Measurements from ENCODE around the gene ADIPOR2. TPM values are rescaled to one million over a fixed set of nuclear protein-coding genes. Genes with fewer than 3 reads are reported as not detected.

ADIPOR2 gene
- total RNA-seq, 1 donor from 2014 or later, result 38.4 TPM

- DNase-seq (ENCODE audit: missing footprints) (no peak), ATAC-seq (no peak)
- intact Hi-C loops (cut with DNase I), result no loop called here
These were observed 59.4 kb downstream of the ADIPOR2 start for GRCh38 chr12:1750300-1750699.

- ATAC-seq (no peak), DNase-seq (ENCODE audit: missing footprints) (no peak)
- intact Hi-C loops (cut with DNase I), result no loop called here
These were observed 67.5 kb downstream of the ADIPOR2 start for GRCh38 chr12:1758376-1758775.

- ATAC-seq, result no peak
- DNase-seq (ENCODE audit: missing footprints), result no peak
- intact Hi-C loops (cut with DNase I), result no loop called here
These were observed 68.0 kb downstream of the ADIPOR2 start for GRCh38 chr12:1758887-1759286.

DNA sequence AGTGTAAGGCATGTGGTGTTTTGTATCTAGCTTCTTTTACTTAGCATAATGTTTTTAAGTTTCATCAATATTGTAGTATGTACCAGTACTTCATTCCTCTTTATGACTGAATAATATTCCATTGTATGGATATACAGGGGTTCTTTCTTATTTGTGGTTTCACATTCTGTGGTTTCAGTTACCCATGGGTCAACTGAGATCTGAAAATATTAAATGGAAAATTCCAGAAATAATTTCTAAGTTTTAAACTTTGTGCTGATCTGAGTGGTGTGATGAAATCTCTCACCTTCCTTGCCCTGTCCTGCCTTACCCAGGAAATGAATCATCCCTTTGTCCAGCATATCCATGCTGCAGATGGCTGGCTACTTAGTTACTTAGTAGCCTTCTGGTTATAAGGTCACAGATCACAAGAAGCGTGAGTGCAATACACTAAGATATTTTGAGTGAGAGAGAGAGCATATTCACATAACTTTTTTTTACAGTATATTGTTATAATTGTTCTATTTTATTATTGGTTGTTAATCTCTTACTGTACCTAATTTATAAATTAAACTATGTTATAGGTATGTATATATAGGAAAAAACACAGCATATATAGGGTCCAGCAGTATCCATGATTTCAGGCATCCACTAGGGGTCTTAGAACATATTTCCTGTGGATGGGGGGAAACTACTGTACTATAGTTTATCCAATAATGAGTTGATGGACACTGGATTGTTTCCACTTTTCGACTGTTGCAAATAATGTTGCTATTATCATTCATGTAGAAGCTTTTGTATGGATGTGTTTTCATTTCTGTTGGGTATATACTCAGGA is 69.9 kb downstream of the ADIPOR2 start:
- DNase-seq (ENCODE audit: missing footprints) (no peak), ATAC-seq (no peak)
- intact Hi-C loops (cut with DNase I), result no loop called here

DNA sequence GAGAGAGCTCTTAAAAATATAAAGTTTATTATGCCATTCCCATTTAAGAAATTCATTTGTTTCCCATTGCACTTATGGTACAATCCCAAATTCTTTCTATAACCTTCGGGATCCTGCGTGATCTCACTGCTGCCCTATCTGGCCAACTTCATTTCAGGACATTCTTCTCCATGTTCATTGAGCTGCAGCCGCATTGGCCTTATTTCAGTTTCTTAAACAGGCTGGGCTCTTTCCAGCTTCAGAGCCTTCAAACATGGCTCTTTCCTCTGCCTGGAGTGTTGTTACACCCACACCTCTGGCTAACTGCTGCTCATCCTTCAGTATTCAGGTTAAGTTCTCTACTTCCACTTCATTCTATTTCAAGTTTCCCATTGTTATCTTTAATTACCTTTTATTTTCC is 71.0 kb downstream of the ADIPOR2 start:
- no peak for DNase-seq (ENCODE audit: missing footprints)
- intact Hi-C loops (cut with DNase I), result no loop called here

DNA sequence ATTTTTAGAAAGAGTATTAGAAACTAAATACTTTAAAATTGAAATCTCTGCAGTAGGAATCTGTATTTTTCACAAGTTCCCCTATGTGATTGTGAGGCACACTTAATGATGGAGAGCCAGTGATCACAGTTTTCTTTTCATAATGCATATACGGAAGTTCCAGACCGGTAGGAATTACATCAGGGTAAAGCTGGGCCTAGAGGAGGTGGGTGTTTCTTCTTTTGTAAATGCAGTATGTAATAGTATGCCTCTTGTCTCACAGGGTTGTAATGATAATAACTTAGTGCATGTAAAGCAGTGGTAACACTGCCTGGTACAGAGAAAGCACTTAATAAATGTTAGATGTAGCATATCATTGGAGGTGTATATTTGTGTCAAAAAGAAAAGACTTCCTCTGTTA is 72.3 kb downstream of the ADIPOR2 start:
- intact Hi-C loops (cut with DNase I), result no loop called here
- DNase-seq (ENCODE audit: missing footprints) (no peak), ATAC-seq (no peak)

More for the DNA sequence above, 71.0 kb downstream of the ADIPOR2 start:
- ATAC-seq, result no peak

- ATAC-seq (no peak), DNase-seq (ENCODE audit: missing footprints) (no peak)
- intact Hi-C loops (cut with DNase I), result no loop called here
These were observed 75.2 kb downstream of the ADIPOR2 start for GRCh38 chr12:1766110-1766509.

GRCh38 chr12:1767407-1768090 is 76.7 kb downstream of the ADIPOR2 start:
- intact Hi-C loops (cut with DNase I), result no loop called here
- no peak for DNase-seq (ENCODE audit: missing footprints)
- no peak for ATAC-seq

DNA sequence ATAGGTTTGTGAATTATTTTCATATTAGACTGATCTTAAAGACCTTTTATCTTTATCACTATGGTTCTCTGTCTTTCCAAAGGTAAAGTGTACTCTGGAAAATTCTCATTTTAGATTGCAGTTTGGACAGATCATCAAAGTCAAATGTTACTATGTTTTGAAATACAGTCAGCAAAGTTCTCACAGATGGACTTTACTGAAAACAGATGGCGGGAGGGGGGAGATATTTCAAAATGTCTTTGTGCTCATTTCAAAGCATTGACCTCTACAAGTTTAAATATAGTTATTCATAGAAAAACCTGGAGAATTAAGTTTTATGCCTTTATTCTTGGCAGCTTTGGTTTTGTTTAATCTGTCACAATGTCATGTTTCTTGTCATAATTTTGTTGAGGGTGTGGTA is 77.7 kb downstream of the ADIPOR2 start:
- intact Hi-C loops (cut with DNase I), result no loop called here
- no peak for DNase-seq (ENCODE audit: missing footprints)
- ATAC-seq, result no peak

DNA sequence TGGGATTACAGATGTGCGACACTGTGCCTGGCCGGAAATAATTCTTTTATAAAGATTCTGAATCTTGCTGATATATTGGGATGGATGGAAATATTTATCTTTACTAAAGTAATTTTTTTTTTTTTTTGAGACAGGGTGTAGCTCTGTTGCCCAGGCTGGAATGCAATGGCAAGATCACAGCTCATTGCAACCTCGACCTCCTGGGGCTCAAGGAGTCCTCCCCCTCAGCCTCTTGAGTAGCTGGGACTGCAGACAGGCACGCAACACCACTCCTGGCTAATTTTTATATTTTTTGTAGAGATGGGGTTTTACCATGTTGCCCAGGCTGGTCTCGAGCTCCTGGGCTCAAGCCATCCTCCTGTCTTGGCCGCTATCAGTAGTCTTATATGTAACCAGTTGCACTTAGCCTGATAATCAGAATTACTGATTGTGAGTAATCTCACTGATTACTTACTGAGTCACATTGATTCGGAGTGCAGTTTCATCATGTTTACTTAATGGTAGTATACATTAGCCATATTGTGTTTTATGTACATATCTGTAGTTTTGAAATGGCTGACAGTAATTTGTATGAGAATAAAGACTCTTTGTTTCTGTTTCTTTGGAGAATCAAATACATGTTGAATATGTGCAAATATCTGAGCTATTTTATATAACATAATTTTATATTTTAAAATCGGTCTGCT is 79.1 kb downstream of the ADIPOR2 start:
- DNase-seq (ENCODE audit: missing footprints) (no peak), ATAC-seq (no peak)
- intact Hi-C loops (cut with DNase I), result no loop called here

DNA sequence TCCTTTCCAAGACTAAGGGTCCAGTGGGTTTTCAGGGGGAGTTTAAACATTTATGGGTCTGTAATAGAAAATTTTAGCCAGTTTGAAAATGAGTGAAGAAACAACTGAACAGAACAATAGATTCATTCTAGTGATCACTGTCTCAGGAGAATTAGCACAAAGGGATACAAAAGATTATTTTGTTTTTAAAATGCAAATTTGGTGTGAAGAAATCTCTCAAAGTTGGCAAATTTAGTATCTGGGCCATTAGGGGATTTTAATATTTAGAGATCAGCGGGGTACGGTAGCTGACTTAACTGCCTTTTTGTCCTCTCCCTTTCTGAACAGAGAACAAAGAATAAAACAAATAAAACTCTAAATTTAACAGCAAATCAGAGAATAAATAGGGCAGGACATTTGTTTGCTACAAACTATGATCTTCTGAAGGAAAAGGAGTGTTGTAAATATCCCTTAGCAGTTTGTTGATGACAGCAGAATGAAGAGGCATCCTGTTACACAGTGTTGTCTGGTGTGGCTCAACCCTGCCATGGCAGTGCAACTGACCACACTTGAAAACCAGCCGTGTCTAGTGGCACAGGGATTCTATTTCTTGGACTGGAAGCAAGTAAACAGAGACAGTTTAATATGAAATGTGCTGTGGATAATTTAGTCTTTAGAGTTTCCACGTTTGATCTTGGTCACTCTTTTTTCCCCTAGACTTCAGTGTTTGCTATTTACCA is 83.2 kb downstream of the ADIPOR2 start:
- DNase-seq (ENCODE audit: missing footprints) (no peak), ATAC-seq (peak; percentile 52)
- intact Hi-C loops (cut with DNase I), result no loop called here

- DNase-seq (ENCODE audit: missing footprints) (no peak), ATAC-seq (no peak)
- intact Hi-C loops (cut with DNase I), result loop anchor here (5.0 kb wide), 1 partner anchor 69 kb away; no protein-coding TSS in a partner anchor
These were observed 85.5 kb downstream of the ADIPOR2 start for GRCh38 chr12:1776170-1776921.

DNA sequence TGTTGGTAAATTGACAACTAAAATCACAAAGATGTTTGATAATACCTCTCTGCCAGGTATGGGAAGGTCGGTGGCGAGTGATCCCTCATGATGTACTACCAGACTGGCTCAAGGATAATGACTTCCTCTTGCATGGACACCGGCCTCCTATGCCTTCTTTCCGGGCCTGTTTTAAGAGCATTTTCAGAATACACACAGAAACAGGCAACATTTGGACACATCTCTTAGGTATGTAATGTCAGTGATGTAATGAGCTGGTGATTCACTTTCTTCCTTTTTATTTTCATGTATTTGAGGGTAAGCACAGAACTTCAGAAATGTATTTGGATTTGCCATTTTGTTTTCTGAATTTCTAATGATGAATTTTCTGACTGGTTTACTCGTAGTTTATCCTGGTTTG is 86.9 kb downstream of the ADIPOR2 start:
- ATAC-seq (no peak), DNase-seq (ENCODE audit: missing footprints) (no peak)
- intact Hi-C loops (cut with DNase I), result loop anchor here (5.0 kb wide), 1 partner anchor 70 kb away; no protein-coding TSS in a partner anchor

- no peak for DNase-seq (ENCODE audit: missing footprints)
- ATAC-seq, result peak; percentile 35
- intact Hi-C loops (cut with DNase I), result loop anchor here (5.0 kb wide), 1 partner anchor 72 kb away; no protein-coding TSS in a partner anchor
These were observed 88.0 kb downstream of the ADIPOR2 start for GRCh38 chr12:1778911-1779310.

DNA sequence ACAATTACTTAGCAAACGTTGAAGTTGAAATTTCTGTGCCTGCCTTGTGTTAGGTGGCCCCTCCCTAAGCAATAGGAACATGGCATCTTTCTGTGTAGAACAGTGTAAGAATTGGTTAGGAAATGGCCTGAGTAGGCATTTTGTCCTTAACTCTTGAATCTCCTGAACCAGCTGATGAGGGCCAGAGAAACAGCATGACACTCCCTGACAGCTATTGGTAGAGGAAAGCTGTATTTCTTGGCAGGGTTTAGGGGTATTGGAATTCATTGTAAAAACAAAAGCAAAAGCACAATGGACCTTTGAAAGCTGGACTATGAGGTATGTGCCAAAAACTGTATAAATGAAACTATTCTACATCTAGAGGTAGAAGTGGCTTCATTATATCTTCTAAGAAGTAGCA is 88.9 kb downstream of the ADIPOR2 start:
- intact Hi-C loops (cut with DNase I), result loop anchor here (5.0 kb wide), 1 partner anchor 72 kb away; no protein-coding TSS in a partner anchor
- DNase-seq (ENCODE audit: missing footprints) (no peak), ATAC-seq (peak; percentile 40)

- no peak for DNase-seq (ENCODE audit: missing footprints)
- intact Hi-C loops (cut with DNase I), result no loop called here
- no peak for ATAC-seq
These were observed 90.9 kb downstream of the ADIPOR2 start for GRCh38 chr12:1781772-1782171.

DNA sequence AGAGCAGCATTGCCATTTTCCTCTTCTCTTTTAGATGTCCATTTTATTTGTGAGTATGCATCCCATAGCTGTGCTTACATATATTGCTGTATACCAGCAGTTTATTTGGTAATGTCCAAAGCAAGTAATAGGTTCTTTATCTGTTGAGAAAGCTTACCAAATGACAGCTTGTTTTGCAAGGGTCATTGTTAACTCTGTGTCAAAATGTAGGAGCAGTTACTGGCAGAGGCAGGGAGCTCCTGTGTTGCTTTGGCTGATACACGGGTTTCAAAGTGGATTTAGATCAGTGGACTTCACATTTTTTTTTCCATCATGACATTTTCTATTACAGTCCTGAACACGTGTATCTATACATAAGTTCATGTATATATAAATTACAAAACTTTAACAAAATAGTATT is 91.3 kb downstream of the ADIPOR2 start:
- intact Hi-C loops (cut with DNase I), result no loop called here
- ATAC-seq, result no peak

GRCh38 chr12:1787714-1788113 is 96.8 kb downstream of the ADIPOR2 start:
- intact Hi-C loops (cut with DNase I), result no loop called here
- no peak for DNase-seq (ENCODE audit: missing footprints)
- ATAC-seq, result no peak

More for the DNA sequence above, 91.3 kb downstream of the ADIPOR2 start:
- DNase-seq (ENCODE audit: missing footprints), result no peak

Measured in Right ventricle myocardium inferior (tissue), 1 donor.